Measurements from ENCODE around the gene ENSA. TPM values are rescaled to one million over a fixed set of nuclear protein-coding genes. Genes with fewer than 3 reads are reported as not detected.
"Not testable (repeated sequence)": the region's sequence is repeated elsewhere in the genome, so short reads cannot be mapped to it uniquely, and the experiment has no call there.

The ENSA gene
- total and polyA plus RNA-seq, 7 donors, result 114 to 242 (median 150) TPM

DNA sequence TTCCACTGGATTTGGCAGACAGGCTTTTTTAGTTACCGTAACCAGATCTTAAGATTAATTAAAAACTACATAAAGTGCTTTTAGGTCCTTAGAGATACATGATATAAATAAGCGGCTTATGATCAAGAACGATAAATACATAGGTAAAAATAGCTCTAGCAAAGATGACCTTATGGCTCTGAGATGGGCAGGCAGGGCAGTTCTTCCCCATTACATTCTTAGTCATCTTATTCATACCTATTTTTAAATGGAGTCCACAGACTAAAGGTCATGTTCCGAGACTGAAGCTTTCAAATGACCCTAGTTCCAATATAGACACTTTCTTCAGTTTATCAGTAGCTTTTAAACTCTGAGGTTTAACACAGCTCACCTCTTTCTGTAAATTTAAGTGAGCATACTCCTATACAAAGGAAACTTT lies 54.3 kb downstream of the ENSA start:
- Histone ChIP-seq H3K27me3 (no peaks in the 10 kb centered on the region), H3K4me3 (peak overlapping the region; percentile 77 to 98 (median 94)), H3K4me1 (peaks cover under 1 to 78% (median 67%) of the 10 kb centered on the region in 4 donors), H3K9me3 (no peaks in the 10 kb centered on the region), H3K27ac (peak overlapping the region; percentile 95 to 99 (median 97)), H3K36me3 (peaks cover 31 to 73% (median 39%) of the 10 kb centered on the region in 4 donors)
- WGBS, 2 donors, result 35 to 50% methylated on average over 4 of the region's 4 CpGs
- intact Hi-C loops (cut with DNase I), result loop anchor here (5.0 kb wide), 1 partner anchor 37 kb away; no protein-coding TSS in a partner anchor
- TF ChIP-seq POLR2A (IDR thresholded peaks at IDR 0.05), result no peak
- TF ChIP-seq POLR2AphosphoS5 (IDR thresholded peaks at IDR 0.05), result no peak
- no peak for TF ChIP-seq EP300 (IDR thresholded peaks at IDR 0.05)
- TF ChIP-seq, protein P1, sequence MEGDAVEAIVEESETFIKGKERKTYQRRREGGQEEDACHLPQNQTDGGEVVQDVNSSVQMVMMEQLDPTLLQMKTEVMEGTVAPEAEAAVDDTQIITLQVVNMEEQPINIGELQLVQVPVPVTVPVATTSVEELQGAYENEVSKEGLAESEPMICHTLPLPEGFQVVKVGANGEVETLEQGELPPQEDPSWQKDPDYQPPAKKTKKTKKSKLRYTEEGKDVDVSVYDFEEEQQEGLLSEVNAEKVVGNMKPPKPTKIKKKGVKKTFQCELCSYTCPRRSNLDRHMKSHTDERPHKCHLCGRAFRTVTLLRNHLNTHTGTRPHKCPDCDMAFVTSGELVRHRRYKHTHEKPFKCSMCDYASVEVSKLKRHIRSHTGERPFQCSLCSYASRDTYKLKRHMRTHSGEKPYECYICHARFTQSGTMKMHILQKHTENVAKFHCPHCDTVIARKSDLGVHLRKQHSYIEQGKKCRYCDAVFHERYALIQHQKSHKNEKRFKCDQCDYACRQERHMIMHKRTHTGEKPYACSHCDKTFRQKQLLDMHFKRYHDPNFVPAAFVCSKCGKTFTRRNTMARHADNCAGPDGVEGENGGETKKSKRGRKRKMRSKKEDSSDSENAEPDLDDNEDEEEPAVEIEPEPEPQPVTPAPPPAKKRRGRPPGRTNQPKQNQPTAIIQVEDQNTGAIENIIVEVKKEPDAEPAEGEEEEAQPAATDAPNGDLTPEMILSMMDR (IDR thresholded peaks at IDR 0.05), result no peak
- no peak for DNase-seq

DNA sequence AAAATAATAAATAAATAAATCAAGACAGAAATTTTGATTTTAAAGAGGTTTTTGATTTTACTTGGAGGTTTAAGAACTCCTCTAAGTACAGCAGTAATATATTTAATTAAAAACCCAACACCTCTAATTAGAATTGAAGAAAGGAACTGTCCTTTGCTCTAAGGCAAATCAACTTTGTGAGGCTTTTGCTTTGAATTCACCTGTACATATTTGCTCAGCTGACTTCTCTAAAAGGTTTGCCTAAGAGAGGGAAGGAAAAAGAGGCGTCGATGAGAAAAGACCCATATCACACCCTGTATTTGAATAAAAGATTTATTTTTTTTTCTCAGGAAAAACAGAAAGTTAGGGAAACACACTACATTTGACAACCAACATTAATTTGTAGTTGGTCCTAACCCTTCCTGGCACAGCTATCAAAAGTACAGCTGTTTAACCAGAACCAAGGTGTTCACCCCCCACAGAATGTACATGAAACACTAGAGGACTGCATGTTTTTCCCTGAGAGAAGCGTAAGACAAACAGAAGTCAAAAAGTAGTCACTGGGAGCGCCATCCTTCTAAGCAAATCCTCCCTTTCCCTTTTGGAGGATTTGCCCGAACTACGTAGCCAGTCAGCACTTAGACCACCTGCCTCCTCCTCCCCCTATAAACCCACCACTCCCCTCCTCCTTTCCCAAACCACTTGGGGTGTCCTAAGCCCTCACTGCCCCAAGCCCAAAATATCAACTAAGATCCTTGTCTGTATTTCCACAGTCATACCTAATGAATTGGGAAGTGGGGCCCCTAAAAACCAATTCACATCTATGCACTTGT lies 54.9 kb downstream of the ENSA start:
- Histone ChIP-seq H3K4me1 (peaks cover 0 to 81% (median 71%) of the 10 kb centered on the region in 4 donors), H3K27ac (peak overlapping the region; percentile 95 to 99 (median 97)), H3K36me3 (peaks cover 31 to 73% (median 39%) of the 10 kb centered on the region in 4 donors), H3K27me3 (no peaks in the 10 kb centered on the region), H3K9me3 (no peaks in the 10 kb centered on the region), H3K4me3 (peak overlapping the region; percentile 77 to 98 (median 94))
- 47 to 65% methylated on average over 6 of the region's 6 CpGs for WGBS, 2 donors
- no peak for DNase-seq
- TF ChIP-seq POLR2A (IDR thresholded peaks at IDR 0.05) (peak in 1 of 2 donors; percentile 12), EP300 (IDR thresholded peaks at IDR 0.05) (no peak)
- TF ChIP-seq, protein P1 (IDR thresholded peaks at IDR 0.05), result no peak
- intact Hi-C loops (cut with DNase I), result loop anchor here (5.0 kb wide), 1 partner anchor 38 kb away; no protein-coding TSS in a partner anchor

DNA sequence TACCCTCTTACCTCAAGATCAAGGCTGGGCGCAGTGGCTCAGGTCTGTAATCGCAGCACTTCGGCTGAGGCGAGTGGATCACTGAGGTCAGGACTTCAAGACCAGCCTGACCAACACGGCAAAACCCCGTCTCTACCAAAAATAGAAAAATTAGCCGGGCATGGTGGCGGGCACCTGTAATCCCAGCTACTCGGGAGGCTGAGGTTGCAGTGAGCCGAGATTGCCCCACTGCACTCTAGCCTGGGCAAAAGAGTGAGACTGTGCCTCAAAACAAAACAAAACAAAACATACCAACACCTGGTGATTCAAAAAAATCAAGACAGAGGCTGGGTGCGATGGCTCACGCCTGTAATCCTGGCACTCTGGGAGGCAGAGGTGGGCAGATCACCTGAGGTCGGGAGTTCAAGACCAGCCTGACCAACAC lies 55.8 kb downstream of the ENSA start:
- WGBS, 2 donors, result 75 to 76% methylated on average over 13 of the region's 13 CpGs
- peak; percentile 64 for DNase-seq
- Histone ChIP-seq H3K36me3 (peaks cover 31 to 73% (median 39%) of the 10 kb centered on the region in 4 donors), H3K27ac (peak overlapping the region; percentile 38 to 99 (median 96)), H3K4me3 (peak overlapping the region in 2 of 4 donors; percentile 9 to 91), H3K4me1 (peaks cover 0 to 89% (median 79%) of the 10 kb centered on the region in 4 donors)
- intact Hi-C loops (cut with DNase I); H3K27me3 ChIP-seq; H3K9me3 ChIP-seq: not testable (repeated sequence)

DNA sequence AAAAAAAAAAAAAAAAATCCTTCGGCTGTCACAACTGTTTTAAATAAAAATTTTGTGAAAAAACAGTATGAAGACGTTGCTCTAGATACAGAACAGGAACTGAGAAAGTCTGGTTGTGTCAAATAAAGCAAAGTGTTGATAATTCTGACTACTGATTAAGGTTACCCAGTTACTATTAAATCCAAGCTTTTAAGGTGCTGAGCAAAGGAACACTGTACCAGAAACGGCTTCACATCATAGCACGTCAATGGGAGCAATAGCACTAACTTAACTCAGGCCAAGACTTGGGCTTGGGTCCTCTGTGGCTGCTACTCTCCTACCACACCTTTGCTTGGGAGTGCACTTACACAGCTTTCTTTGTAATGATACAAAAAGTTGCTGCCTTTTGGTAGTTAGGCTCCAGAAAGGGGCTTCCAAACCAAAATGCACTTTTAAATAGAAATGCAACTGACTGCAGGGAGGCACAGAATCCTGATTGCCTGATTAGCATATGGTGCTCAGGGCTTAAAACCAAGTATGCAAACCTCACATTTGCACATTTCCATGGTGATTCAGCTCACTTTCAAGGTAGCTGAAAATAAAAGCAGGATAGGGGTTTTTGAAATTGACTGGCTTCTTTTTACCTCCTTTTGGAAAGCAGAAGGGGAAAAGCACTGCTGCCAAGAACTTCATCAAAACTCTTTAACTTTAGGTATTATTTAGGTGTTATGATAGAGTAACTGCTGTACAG lies 56.3 kb downstream of the ENSA start:
- TF ChIP-seq POLR2AphosphoS5 (IDR thresholded peaks at IDR 0.05), result peak in 1 of 4 donors; percentile 16
- TF ChIP-seq, protein P1 (IDR thresholded peaks at IDR 0.05), result no peak
- WGBS, 2 donors, result 46 to 69% methylated on average over 4 of the region's 4 CpGs
- intact Hi-C loops (cut with DNase I), result no loop called here
- H3K27me3 ChIP-seq, result no peaks in the 10 kb centered on the region
- peak overlapping the region; percentile 38 to 99 (median 96) for H3K27ac ChIP-seq
- peak; percentile 57 for DNase-seq
- peaks cover 0 to 95% (median 82%) of the 10 kb centered on the region in 4 donors for H3K4me1 ChIP-seq
- no peaks in the 10 kb centered on the region for H3K9me3 ChIP-seq
- peak overlapping the region in 2 of 4 donors; percentile 9 to 91 for H3K4me3 ChIP-seq
- peaks cover 31 to 72% (median 39%) of the 10 kb centered on the region in 4 donors for H3K36me3 ChIP-seq

Small RNA genes lying within 50 kb of the gene (small RNA-seq; reads per million reads assigned to genes)
- gene RF00015 (0 reads per million in 3 donors), gene RF00561 (0 reads per million in 3 donors)

Other genes with a start within 250 kb of the ENSA start
- gene TARS2, start 142.2 kb downstream of the ENSA start, total RNA-seq, result 10 to 100 TPM in 2 of 4 donors, 1 to 10 TPM in 2; 8.1 to 13.3 (median 10.4) TPM
- gene TARS2, start 142.2 kb downstream of the ENSA start, polyA plus RNA-seq, result 10 to 100 TPM in 1 of 3 donors, 1 to 10 TPM in 2; 4.6 to 16.9 (median 6.0) TPM
- 10 to 100 TPM in 3 of 4 donors, 1 to 10 TPM in 1; 9.2 to 23.8 (median 13.8) TPM for gene ECM1, start 121.5 kb downstream of the ENSA start, total RNA-seq
- gene ECM1, start 121.5 kb downstream of the ENSA start, polyA plus RNA-seq, result 1 to 10 TPM; 2.1 to 8.7 (median 3.0) TPM
- gene FALEC, start 113.9 kb downstream of the ENSA start, total RNA-seq, result not detected
- under 1 TPM in 1 of 3 donors, not detected in 2; 0.35 TPM for gene FALEC, start 113.9 kb downstream of the ENSA start, polyA plus RNA-seq
- 10 to 100 TPM; 14.6 to 36.0 (median 24.3) TPM for gene ADAMTSL4, start 80.2 kb downstream of the ENSA start, total RNA-seq
- 10 to 100 TPM in 1 of 3 donors, 1 to 10 TPM in 2; 2.1 to 14.0 (median 4.8) TPM for gene ADAMTSL4, start 80.2 kb downstream of the ENSA start, polyA plus RNA-seq
- 100 to 1,000 TPM; 159 to 352 (median 212) TPM for gene MCL1, start 50.0 kb downstream of the ENSA start, total RNA-seq
- 100 to 1,000 TPM; 119 to 194 (median 153) TPM for gene MCL1, start 50.0 kb downstream of the ENSA start, polyA plus RNA-seq
- 10 to 100 TPM; 18.1 to 27.2 (median 20.7) TPM for gene GOLPH3L, start 67.5 kb upstream of the ENSA start, total RNA-seq
- 10 to 100 TPM; 26.5 to 66.6 (median 49.9) TPM for gene GOLPH3L, start 67.5 kb upstream of the ENSA start, polyA plus RNA-seq
- gene HORMAD1, start 91.3 kb upstream of the ENSA start, total RNA-seq, result not detected
- gene HORMAD1, start 91.3 kb upstream of the ENSA start, polyA plus RNA-seq, result under 1 TPM in 2 of 3 donors, not detected in 1; 0.32 to 0.69 TPM
- 10 to 100 TPM; 16.3 to 63.3 (median 44.6) TPM for gene CTSS, start 136.2 kb upstream of the ENSA start, total RNA-seq
- gene CTSS, start 136.2 kb upstream of the ENSA start, polyA plus RNA-seq, result 100 to 1,000 TPM in 2 of 3 donors, 10 to 100 TPM in 1; 69.7 to 267 (median 264) TPM
- gene CTSK, start 178.6 kb upstream of the ENSA start, total RNA-seq, result 100 to 1,000 TPM in 1 of 4 donors, 10 to 100 TPM in 3; 33.5 to 114 (median 82.7) TPM
- gene CTSK, start 178.6 kb upstream of the ENSA start, polyA plus RNA-seq, result 10 to 100 TPM in 2 of 3 donors, 1 to 10 TPM in 1; 7.6 to 66.3 (median 56.5) TPM
- gene ARNT, start 247.0 kb upstream of the ENSA start, total RNA-seq, result 10 to 100 TPM; 39.9 to 64.8 (median 56.6) TPM
- 10 to 100 TPM; 19.1 to 22.8 (median 21.5) TPM for gene ARNT, start 247.0 kb upstream of the ENSA start, polyA plus RNA-seq

Data from sigmoid colon (tissue), 7 donors.